Measurements from ENCODE around the gene PTPRK.

The PTPRK gene

GRCh38 chr6:128363020-128363813, 157.2 kb downstream of the PTPRK start:
- no peaks in the 10 kb centered on the region for H3K79me2 ChIP-seq (ENCODE audit: insufficient read depth, low read length)
- H3K9me3 ChIP-seq (ENCODE audit: low read length): no peaks in the 10 kb centered on the region
- H4K20me1 ChIP-seq (ENCODE audit: insufficient read depth, low read length): no peaks in the 10 kb centered on the region

GRCh38 chr6:128361378-128361777, 159.0 kb downstream of the PTPRK start:
- TF ChIP-seq CTCF (IDR thresholded peaks at IDR 0.05; ENCODE audit: low read length) (no peak), EZH2 (IDR thresholded peaks at IDR 0.05; ENCODE audit: borderline replicate concordance, low read length) (no peak)
- H4K20me1 ChIP-seq (ENCODE audit: insufficient read depth, low read length): no peaks in the 10 kb centered on the region
- no peaks in the 10 kb centered on the region for H3K79me2 ChIP-seq (ENCODE audit: insufficient read depth, low read length)

More at GRCh38 chr6:128363020-128363813, 157.2 kb downstream of the PTPRK start:
- Histone ChIP-seq H3K27ac (ENCODE audit: low read depth, low read length, poor library complexity, severe bottlenecking) (no peak overlapping the region), H3F3A (ENCODE audit: insufficient read depth, low read length) (no peaks in the 10 kb centered on the region), H3K9me2 (ENCODE audit: low read depth, low read length) (no peaks in the 10 kb centered on the region), H3K4me1 (ENCODE audit: insufficient read depth, low read length, severe bottlenecking) (no peaks in the 10 kb centered on the region), H3K4me3 (ENCODE audit: low read depth, low read length, poor library complexity, severe bottlenecking) (no peak overlapping the region), H3K36me3 (ENCODE audit: insufficient read depth, low read length) (no peaks in the 10 kb centered on the region), H3K4me2 (ENCODE audit: low read length) (no peak overlapping the region), H2AFZ (ENCODE audit: low read length) (no peak overlapping the region), H3K27me3 (ENCODE audit: insufficient read depth, low read length) (no peaks in the 10 kb centered on the region), H3K9ac (ENCODE audit: low read length) (no peak overlapping the region)
- TF ChIP-seq EZH2 (IDR thresholded peaks at IDR 0.05; ENCODE audit: borderline replicate concordance, low read length) (no peak), CTCF (IDR thresholded peaks at IDR 0.05; ENCODE audit: low read length) (no peak)

GRCh38 chr6:128358244-128358776, 162.1 kb downstream of the PTPRK start:
- H2AFZ ChIP-seq (ENCODE audit: low read length): no peak overlapping the region
- no peaks in the 10 kb centered on the region for H3K36me3 ChIP-seq (ENCODE audit: insufficient read depth, low read length)
- H3K9ac ChIP-seq (ENCODE audit: low read length): no peak overlapping the region
- H3K4me3 ChIP-seq (ENCODE audit: low read depth, low read length, poor library complexity, severe bottlenecking): no peak overlapping the region
- H3K27me3 ChIP-seq (ENCODE audit: insufficient read depth, low read length): no peaks in the 10 kb centered on the region
- H3K79me2 ChIP-seq (ENCODE audit: insufficient read depth, low read length): no peaks in the 10 kb centered on the region
- H3K9me3 ChIP-seq (ENCODE audit: low read length): no peaks in the 10 kb centered on the region
- H3K4me1 ChIP-seq (ENCODE audit: insufficient read depth, low read length, severe bottlenecking): no peaks in the 10 kb centered on the region
- TF ChIP-seq EZH2 (IDR thresholded peaks at IDR 0.05; ENCODE audit: borderline replicate concordance, low read length) (no peak), CTCF (IDR thresholded peaks at IDR 0.05; ENCODE audit: low read length) (no peak)
- H3F3A ChIP-seq (ENCODE audit: insufficient read depth, low read length): no peaks in the 10 kb centered on the region
- H3K4me2 ChIP-seq (ENCODE audit: low read length): no peak overlapping the region
- H3K9me2 ChIP-seq (ENCODE audit: low read depth, low read length): no peaks in the 10 kb centered on the region
- no peaks in the 10 kb centered on the region for H4K20me1 ChIP-seq (ENCODE audit: insufficient read depth, low read length)
- no peak overlapping the region for H3K27ac ChIP-seq (ENCODE audit: low read depth, low read length, poor library complexity, severe bottlenecking)

More at GRCh38 chr6:128361378-128361777, 159.0 kb downstream of the PTPRK start:
- Histone ChIP-seq H3K4me3 (ENCODE audit: low read depth, low read length, poor library complexity, severe bottlenecking) (no peak overlapping the region), H3F3A (ENCODE audit: insufficient read depth, low read length) (no peaks in the 10 kb centered on the region), H3K9ac (ENCODE audit: low read length) (no peak overlapping the region), H3K27ac (ENCODE audit: low read depth, low read length, poor library complexity, severe bottlenecking) (no peak overlapping the region), H2AFZ (ENCODE audit: low read length) (no peak overlapping the region), H3K36me3 (ENCODE audit: insufficient read depth, low read length) (no peaks in the 10 kb centered on the region), H3K27me3 (ENCODE audit: insufficient read depth, low read length) (no peaks in the 10 kb centered on the region), H3K4me1 (ENCODE audit: insufficient read depth, low read length, severe bottlenecking) (no peaks in the 10 kb centered on the region), H3K4me2 (ENCODE audit: low read length) (no peak overlapping the region), H3K9me3 (ENCODE audit: low read length) (no peaks in the 10 kb centered on the region), H3K9me2 (ENCODE audit: low read depth, low read length) (no peaks in the 10 kb centered on the region)
